NCI-H1436 (cell line): ENCODE results near the gene TRDMT1.

ENCODE experiments used
- DNase-seq: peaks from one replicate; lab custom pipeline; 2025; lab: John Stamatoyannopoulos, UW

Gene TRDMT1

DNA sequence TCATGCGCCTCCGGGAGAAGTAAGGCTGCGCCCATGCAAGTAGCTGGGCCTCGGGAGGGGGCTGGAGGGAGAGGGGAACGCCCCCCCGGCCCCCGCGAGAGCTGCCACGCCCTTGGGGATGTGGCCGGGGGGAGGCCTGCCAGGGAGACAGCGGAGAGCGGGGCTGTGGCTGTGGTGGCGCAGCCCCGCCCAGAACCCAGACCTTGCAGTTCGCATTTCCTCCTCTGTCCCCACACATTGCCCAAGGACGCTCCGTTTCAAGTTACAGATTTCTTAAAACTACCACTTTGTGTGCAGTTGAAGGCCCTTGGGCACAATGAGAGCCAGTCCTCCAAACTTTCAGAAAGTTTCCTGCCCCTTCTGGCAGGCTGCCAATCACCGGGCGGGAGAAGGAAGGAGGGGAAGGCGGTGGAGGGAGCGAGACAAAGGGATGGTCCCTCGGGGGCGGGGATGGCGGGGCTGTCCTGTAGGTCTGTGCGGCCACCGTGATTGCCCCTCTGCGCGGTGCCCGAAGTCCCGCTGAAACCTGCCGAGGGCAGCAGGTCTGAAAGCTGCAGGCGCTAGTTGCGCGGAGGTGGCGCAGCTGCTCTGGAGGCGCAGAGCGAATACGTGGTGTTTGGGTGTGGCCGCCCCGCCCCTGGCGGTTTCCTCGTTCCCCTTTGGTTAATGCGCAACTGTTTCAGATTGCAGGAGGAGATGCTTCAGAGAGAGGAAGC lies 28.7 kb upstream of the TRDMT1 start:
- DNase-seq = peak; percentile 1

- DNase-seq = no peak
These were observed 28.2 kb upstream of the TRDMT1 start for GRCh38 chr10:17229717-17229966.

DNA sequence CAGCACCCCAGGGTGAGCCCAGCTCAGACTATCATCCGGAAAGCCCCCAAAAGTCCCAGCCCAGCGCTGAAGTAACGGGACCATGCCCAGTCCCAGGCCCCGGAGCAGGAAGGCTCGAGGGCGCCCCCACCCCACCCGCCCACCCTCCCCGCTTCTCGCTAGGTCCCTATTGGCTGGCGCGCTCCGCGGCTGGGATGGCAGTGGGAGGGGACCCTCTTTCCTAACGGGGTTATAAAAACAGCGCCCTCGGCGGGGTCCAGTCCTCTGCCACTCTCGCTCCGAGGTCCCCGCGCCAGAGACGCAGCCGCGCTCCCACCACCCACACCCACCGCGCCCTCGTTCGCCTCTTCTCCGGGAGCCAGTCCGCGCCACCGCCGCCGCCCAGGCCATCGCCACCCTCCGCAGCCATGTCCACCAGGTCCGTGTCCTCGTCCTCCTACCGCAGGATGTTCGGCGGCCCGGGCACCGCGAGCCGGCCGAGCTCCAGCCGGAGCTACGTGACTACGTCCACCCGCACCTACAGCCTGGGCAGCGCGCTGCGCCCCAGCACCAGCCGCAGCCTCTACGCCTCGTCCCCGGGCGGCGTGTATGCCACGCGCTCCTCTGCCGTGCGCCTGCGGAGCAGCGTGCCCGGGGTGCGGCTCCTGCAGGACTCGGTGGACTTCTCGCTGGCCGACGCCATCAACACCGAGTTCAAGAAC lies 27.7 kb upstream of the TRDMT1 start:
- no peak for DNase-seq

DNA sequence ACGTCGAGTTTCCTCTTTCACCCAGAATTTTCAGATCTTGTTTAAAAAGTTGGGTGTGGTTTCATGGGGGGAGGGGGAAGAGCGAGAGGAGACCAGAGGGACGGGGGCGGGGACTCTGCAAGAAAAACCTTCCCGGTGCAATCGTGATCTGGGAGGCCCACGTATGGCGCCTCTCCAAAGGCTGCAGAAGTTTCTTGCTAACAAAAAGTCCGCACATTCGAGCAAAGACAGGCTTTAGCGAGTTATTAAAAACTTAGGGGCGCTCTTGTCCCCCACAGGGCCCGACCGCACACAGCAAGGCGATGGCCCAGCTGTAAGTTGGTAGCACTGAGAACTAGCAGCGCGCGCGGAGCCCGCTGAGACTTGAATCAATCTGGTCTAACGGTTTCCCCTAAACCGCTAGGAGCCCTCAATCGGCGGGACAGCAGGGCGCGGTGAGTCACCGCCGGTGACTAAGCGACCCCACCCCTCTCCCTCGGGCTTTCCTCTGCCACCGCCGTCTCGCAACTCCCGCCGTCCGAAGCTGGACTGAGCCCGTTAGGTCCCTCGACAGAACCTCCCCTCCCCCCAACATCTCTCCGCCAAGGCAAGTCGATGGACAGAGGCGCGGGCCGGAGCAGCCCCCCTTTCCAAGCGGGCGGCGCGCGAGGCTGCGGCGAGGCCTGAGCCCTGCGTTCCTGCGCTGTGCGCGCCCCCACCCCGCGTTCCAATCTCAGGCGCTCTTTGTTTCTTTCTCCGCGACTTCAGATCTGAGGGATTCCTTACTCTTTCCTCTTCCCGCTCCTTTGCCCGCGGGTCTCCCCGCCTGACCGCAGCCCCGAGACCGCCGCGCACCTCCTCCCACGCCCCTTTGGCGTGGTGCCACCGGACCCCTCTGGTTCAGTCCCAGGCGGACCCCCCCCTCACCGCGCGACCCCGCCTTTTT lies 26.9 kb upstream of the TRDMT1 start, which contains the start of gene VIM:
Gene VIM (plus strand): TSS at position 151 of the 925 bp plus-strand sequence. CDS start 1,182 bp downstream, outside the sequence.
- no peak for DNase-seq

DNA sequence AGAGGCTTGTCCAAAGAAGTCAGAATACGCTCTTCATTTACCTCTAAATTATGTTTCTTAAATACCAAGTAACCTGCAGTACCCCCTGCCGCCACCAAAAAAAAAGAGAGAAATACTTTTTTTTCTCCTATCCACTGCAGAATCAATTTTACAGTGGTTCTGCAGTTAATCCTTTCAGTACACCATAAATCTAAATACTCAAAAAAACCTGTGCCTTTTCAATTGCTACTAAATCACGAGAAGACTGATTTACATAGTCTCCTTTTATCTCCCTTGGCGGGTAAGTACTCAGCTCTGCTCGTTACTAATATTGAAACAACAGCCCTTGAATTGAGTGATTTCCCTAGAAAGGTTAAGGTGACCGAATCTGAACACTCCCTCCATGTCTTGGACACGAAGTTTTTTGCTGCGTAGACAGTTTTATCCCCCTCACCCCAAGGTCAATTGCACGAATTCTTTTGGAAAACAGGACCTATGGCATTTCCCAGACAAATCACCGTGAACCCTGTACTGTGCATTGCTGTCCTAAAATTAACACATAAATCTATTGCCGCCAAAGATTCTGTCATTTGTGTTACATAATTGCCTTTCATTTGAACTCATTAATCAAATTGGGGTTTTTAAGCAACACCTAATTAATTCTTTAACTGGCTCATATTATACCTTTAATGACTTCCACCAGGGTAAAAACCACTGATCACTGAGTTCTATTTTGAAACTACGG lies 26.1 kb upstream of the TRDMT1 start:
- DNase-seq = no peak

GRCh38 chr10:17226891-17227303 lies 25.4 kb upstream of the TRDMT1 start:
- DNase-seq = no peak

DNA sequence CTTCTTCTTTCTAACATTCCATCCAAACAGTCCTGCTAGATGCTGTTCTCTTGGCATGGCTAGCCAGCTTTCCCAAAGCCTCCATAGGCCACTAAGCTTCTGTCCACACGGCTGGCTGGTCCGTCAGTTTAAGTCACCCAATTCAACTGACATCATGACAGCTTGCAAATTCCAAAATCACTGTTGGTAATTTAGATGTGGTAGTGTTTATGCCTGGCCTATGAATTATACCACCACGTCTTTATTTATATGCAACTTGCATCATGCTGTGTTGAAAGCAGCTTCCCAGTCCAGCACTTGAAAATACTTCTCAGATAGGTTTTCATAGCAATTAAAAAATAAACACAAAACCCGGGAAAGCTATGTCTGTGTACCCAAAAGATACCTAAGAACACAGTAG lies 24.3 kb upstream of the TRDMT1 start:
- no peak for DNase-seq

DNA sequence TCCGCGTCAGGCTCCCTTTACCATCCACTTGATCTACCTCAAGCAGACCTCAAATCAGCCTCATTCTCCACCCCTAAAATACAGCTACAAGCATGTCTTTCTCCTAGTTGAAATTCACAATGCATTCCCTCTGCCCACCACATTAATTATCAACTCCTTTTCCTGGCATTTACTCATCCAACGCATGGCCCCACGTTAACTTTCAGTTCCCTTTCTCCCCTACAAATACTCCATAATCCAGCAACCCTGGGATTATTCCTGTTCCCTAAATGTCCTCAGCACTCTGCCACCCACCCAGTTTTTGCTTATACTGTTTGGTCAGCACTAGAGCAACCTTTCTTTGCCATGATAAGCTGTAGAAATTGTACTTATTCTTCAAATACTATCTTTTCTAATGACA lies 20.9 kb upstream of the TRDMT1 start:
- no peak for DNase-seq

GRCh38 chr10:17220652-17221100 lies 19.2 kb upstream of the TRDMT1 start:
- DNase-seq = no peak

DNA sequence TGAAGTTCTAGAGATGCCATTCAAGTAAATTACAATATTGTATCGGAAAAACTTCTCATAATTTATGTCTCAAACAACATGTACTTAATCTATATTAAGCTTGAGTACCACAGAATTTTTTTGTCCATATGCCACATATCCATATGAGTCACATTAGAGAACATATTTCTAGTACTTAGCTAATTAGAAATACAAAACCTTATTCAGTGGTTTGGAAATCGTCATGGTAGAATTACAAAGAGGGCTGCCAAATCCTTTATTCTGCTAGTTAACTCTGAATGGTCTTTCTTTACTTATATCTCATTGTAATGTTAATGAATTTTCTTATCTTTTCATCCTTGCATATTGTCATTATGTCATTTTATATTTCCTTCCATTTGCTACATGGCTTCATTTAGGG lies 17.6 kb upstream of the TRDMT1 start:
- DNase-seq = no peak

DNA sequence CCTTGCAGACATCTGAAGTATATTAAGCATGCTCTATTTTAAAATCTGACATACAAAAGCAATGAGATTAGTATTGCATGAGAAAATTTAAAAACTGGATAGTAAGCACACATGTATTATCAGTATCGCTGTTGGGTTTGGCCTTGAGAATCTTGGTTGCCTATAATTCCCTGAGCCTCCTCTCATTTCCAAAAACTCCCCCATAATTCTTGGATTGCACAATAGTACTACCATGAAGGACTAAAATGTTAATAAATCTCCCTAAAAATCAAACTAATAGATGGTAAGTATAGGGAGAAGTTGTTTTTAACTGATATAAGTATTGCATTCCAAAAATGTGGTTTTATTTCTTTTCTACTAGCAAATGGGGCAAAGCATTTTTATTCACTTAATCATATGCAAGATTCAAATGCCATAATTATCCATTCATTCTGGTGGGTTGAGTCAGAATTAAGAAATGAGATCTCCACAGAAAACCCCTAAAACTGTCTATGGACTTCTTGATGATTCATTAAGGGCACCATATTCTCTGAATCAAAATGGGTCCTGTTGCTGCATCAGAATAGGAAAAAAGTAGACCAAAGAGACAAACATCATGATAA lies 16.3 kb upstream of the TRDMT1 start:
- DNase-seq = no peak

DNA sequence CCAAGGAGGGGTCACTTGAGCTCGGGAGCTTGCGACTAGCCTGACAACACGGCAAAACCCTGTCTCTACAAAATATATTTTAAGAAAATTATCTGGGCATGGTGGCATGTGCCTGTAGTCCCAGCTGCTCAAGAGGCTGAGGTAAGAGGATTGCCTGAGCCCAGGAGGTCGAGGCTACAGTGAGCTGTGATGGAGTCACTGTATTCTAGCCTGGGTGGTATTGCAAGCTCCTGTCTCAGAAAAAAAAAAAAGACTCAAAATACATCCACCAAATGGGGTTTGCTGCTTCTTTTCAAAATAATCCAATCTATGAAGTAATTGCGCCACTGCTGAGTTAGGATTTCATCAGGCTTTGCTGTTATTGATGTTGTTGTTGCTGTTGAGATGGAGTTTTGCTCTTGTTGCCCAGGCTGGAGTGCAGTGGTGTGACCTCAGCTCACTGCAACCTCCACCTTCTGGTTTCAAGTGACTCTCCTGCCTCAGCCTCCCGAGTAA lies 15.5 kb upstream of the TRDMT1 start:
- DNase-seq = no peak

DNA sequence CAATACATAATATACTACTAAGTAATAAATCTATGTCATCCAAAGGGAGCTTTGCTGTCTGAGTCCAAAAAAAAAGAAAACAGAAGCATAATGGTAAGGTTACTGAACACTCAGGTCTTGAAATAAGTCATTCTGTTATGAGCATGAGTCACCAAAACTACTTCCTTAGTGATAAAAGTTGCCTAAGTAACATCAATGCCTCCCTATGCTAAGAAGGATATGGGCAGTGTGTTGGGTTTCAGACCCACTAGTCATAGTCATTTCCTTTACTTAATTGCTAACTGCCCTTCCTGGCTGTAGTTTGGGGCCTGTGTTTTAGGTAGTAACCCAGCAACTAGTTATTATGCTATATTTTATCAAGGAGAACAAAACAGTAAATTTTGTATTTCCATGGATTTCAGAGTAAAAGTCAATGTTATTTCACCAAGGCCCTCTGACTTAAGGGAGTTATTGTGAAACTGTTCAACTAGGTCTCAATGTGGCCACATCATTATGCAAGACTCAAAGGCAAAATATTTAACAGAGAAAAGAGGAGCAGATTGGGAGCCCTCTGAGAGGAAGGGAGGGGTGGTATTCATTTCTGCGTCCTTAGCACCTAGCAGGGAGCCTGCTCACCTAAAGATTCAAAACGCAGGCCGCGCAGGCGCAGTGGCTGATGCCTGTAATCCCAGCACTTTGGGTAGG lies 14.9 kb upstream of the TRDMT1 start:
- DNase-seq = no peak

DNA sequence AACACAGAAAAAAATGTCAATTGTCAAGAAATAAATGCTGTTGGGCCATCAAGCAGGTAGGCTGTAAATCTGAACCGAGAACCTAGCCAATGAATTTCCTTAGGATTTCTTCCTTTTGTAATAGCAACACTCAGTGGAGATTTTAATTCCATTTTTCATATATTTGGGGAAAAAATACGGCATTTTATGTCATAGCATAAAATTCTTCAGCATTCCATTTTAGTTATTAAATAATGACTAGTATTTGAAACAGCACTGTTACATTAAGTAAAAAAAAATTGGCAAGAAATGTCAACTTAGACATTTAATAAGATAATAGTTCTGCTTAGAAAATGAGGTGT lies 14.3 kb upstream of the TRDMT1 start:
- DNase-seq = no peak

- no peak for DNase-seq
These were observed 13.7 kb upstream of the TRDMT1 start for GRCh38 chr10:17214971-17215781.

DNA sequence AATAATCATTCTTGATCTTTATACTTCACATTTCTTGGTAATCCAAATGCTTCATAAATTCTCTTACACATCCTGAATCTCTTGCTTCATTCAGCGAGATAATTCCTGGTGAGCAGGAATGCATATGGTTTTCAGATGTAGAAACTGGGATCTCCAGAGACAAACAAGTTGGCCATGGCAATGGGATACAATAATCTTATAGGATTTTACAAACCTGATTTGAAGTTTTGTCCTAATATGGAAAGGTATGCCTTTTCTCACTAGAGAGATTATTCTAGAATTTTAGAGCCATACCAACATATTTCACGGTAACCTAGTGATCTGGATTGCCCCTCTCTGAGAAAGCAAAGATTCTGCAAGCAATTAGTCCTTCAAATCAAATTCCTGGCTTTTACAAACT lies 13.1 kb upstream of the TRDMT1 start:
- DNase-seq = no peak

GRCh38 chr10:17213646-17214349 lies 12.3 kb upstream of the TRDMT1 start:
- DNase-seq = no peak

- no peak for DNase-seq
These were observed 11.3 kb upstream of the TRDMT1 start for GRCh38 chr10:17212802-17213221.

DNA sequence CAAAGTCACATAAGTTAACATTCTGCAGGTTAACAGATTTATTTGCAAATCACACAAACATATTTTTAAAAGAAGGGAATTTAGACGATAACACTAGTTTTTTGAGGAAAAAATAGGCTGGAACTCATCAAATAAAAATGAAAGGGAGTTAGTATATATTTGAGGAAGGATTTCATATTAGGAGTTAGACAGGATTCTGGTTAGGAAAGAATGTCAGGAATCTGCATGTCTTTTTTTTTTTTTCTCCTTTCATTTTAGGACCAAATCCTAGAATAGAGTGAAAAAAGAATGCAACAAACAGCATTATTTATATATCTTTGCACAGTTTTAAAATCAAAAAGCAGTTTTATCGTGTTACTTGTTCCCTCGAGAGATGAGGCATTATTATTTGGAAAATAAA lies 8.9 kb upstream of the TRDMT1 start:
- DNase-seq = no peak

DNA sequence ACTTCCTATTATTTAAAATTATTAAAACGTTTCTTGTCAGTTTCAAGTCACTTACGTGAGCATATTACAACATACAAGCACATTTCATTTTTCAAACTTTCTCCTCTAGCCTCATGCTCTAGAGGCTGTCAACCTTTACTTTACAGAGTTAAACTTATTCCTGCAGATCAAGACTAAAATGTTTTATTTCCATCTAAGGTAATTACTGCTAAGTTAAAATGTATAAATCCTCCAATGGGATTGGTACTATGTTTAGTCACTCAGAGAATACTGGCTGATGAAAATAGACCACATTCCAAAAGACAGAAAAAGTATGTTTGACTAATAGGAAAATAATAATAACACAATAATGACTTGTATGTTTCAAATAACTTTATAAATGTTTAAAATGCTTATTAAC lies 8.4 kb upstream of the TRDMT1 start:
- DNase-seq = no peak
